Breast epithelium (tissue), 3 donors: Measurements from ENCODE around the gene ASTN2.

ENCODE experiments used
- POLR2A ChIP-seq: fragments of 450-650 bp; IDR thresholded peaks from one replicate; pipeline ENCODE4 v1.6.1; 2016; ENCODE audit warnings: antibody characterized with exemption, mild to moderate bottlenecking, moderate library complexity
- POLR2AphosphoS5 ChIP-seq, 3 donors: sonication (generic); formaldehyde crosslinking; IDR thresholded peaks; one replicate each; pipeline ENCODE4 v1.6.1; 2017; ENCODE audit warnings: antibody characterized with exemption in 3 of 3
- TF ChIP-seq, protein P1 (sequence below), 3 donors: fragments of 450-650 bp; IDR thresholded peaks; one replicate each; pipeline ENCODE4 v1.5.1; 2016 to 2017; ENCODE audit warnings: antibody characterized with exemption in 3 of 3, mild to moderate bottlenecking in 3 of 3, moderate library complexity in 3 of 3

DNA sequence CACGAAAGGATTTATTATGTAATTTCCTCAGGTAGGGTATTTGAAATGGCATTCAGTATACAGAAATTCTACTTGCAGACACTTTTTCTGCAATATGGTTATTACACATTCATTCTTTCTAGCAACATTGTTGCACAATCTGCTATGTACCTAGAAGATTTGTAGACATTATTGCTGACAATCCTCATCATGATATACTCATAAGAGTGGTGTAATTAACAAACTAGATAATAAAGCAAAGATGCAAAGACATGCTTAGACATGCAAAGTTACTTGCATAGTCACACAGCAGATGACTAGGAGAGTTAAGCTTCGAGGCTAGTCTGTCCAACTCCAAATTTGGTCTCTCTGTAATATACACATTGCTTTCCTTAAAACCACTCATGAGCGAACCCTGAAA lies 317.1 kb downstream of the ASTN2 start:
- TF ChIP-seq POLR2AphosphoS5 (IDR thresholded peaks at IDR 0.05): no peak
- TF ChIP-seq, protein P1, sequence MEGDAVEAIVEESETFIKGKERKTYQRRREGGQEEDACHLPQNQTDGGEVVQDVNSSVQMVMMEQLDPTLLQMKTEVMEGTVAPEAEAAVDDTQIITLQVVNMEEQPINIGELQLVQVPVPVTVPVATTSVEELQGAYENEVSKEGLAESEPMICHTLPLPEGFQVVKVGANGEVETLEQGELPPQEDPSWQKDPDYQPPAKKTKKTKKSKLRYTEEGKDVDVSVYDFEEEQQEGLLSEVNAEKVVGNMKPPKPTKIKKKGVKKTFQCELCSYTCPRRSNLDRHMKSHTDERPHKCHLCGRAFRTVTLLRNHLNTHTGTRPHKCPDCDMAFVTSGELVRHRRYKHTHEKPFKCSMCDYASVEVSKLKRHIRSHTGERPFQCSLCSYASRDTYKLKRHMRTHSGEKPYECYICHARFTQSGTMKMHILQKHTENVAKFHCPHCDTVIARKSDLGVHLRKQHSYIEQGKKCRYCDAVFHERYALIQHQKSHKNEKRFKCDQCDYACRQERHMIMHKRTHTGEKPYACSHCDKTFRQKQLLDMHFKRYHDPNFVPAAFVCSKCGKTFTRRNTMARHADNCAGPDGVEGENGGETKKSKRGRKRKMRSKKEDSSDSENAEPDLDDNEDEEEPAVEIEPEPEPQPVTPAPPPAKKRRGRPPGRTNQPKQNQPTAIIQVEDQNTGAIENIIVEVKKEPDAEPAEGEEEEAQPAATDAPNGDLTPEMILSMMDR (IDR thresholded peaks at IDR 0.05): no peak
- no peak for TF ChIP-seq POLR2A
